Left ventricle myocardium inferior (tissue), 1 donor: ENCODE results near the gene SPATA45. TPM values are rescaled to one million over a fixed set of nuclear protein-coding genes. Genes with fewer than 3 reads are reported as not detected.
"Not testable (repeated sequence)": the region's sequence is repeated elsewhere in the genome, so short reads cannot be mapped to it uniquely, and the experiment has no call there.

Source experiments
- DNase-seq: peaks from one replicate; pipeline ENCODE4 v3.0.0-alpha.2; 2020
- H3K27ac ChIP-seq: fragments of 200-600 bp; replicated peaks from 2 replicates; pipeline ENCODE4 v1.8.0; 2021
- H3K27me3 ChIP-seq: fragments of 200-600 bp; 2 replicates; pipeline ENCODE4 v1.8.0; 2021; ENCODE audit warnings: low read depth
- H3K36me3 ChIP-seq: fragments of 200-600 bp; 2 replicates; pipeline ENCODE4 v1.8.0; 2021
- H3K4me1 ChIP-seq: fragments of 200-600 bp; 2 replicates; pipeline ENCODE4 v1.8.0; 2021
- H3K4me3 ChIP-seq: fragments of 200-600 bp; 2 replicates; pipeline ENCODE4 v1.8.0; 2021; ENCODE audit warnings: mild to moderate bottlenecking, moderate library complexity
- H3K9me3 ChIP-seq: fragments of 200-600 bp; replicated peaks from 2 replicates; pipeline ENCODE4 v1.8.0; 2021
- CTCF ChIP-seq: fragments of 200-600 bp; IDR thresholded peaks from 2 replicates; pipeline ENCODE4 v1.8.0; 2021; ENCODE audit warnings: antibody characterized with exemption, mild to moderate bottlenecking, borderline replicate concordance
- intact Hi-C: fragments of 100-400 bp; cut with micrococcal nuclease; formaldehyde crosslinking; loops from one replicate; pipeline ENCODE4 v1.11.0; 2022
- total RNA-seq: library from RNA; stranded (reverse); fragmentation: NEBNext Ultra II Directional; extraction: Animal tissue kit (Norgen Biotek cat#: 25700); gene quantifications from one replicate; pipeline ENCODE4 v1.2.1, GENCODE V29; 2021
- donor health status: DM: no; HTN: yes; CAD: no; lungs with severe emphysema.

Gene SPATA45
- total RNA-seq, 1 donor from 2014 or later = not detected

- Histone ChIP-seq H3K4me3 (no peak overlapping the region), H3K27me3 (no peaks in the 10 kb centered on the region), H3K27ac (no peak overlapping the region), H3K4me1 (no peaks in the 10 kb centered on the region), H3K9me3 (no peaks in the 10 kb centered on the region), H3K36me3 (peaks cover 68% of the 10 kb centered on the region)
- TF ChIP-seq CTCF = no peak
- DNase-seq = no peak
- intact Hi-C loops = no loop called here
Measured at GRCh38 chr1:212873518-212873917, 26.1 kb upstream of the SPATA45 start.

- Histone ChIP-seq H3K4me3 (no peak overlapping the region), H3K4me1 (no peaks in the 10 kb centered on the region), H3K36me3 (peaks cover 65% of the 10 kb centered on the region), H3K27me3 (no peaks in the 10 kb centered on the region), H3K27ac (no peak overlapping the region), H3K9me3 (no peaks in the 10 kb centered on the region)
- DNase-seq = no peak
- TF ChIP-seq CTCF = no peak
- intact Hi-C loops = no loop called here
Measured at GRCh38 chr1:212871976-212872375, 24.5 kb upstream of the SPATA45 start.

DNA sequence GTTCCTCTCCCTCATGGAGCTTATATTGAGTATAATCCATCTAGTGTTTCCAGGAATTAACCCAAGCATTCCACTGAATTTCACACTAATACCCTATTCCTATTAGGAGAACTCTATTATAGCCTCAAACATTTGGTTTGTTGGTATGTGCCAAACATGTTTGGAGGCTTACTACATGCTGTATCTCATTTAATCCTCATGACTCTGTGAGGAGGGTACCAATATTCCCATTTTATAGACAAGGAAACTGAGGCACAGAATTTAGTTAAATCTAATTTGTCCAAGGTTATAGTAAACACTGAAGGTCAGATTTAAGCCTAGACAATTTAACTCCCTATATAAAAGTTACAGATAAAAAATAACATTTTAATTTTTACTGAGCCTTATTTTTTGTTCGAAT, 19.7 kb upstream of the SPATA45 start:
- intact Hi-C loops = no loop called here
- no peak for TF ChIP-seq CTCF
- H3K27ac ChIP-seq = no peak overlapping the region
- peaks cover 38% of the 10 kb centered on the region for H3K36me3 ChIP-seq
- no peak for DNase-seq
- H3K4me1 ChIP-seq = no peaks in the 10 kb centered on the region
- H3K27me3 ChIP-seq = no peaks in the 10 kb centered on the region
- H3K4me3 ChIP-seq = no peak overlapping the region
- H3K9me3 ChIP-seq = no peaks in the 10 kb centered on the region

DNA sequence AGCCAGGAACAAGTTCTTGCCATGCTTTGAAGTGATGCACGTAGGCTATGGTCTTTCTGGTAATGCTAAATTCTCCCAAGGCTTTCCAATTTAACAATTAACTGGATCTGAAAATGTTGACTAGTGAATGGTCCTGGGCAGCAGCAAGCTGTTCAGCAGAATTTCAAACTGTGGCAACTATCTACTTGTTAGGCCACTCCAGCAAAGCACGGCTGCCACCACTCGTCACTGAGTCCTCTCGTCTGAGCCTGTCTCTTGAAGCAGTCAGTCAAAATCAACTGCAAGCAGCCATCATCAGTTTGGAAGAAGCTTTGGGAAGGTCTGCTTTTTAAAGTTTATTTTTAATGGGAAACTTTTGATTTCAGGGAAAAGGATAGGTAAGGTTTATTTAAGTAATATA, 16.8 kb upstream of the SPATA45 start:
- H3K27ac ChIP-seq = no peak overlapping the region
- TF ChIP-seq CTCF = no peak
- peaks cover 19% of the 10 kb centered on the region for H3K4me1 ChIP-seq
- H3K27me3 ChIP-seq = no peaks in the 10 kb centered on the region
- H3K4me3 ChIP-seq = no peak overlapping the region
- peaks cover 26% of the 10 kb centered on the region for H3K36me3 ChIP-seq
- H3K9me3 ChIP-seq = no peaks in the 10 kb centered on the region
- no peak for DNase-seq
- intact Hi-C loops = no loop called here

DNA sequence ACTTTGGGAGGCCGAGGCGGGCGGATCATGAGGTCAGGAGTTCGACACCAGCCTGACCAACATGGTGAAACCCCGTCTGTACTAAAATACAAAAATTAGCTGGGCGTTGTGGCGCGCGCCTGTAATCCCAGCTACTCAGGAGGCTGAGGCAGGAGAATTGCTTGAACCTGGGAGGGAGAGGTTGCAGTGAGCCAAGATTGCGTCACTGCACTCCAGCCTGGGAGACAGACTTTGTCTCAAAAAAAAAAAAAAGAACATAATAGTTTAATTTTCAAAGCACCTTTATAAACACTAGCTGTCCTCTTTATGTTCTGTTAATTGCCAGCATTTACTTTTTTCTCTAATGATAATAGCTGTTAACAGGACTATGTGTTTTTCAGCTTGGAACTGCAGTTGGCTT, 15.9 kb upstream of the SPATA45 start:
- H3K27me3 ChIP-seq, DNase-seq, H3K4me3 ChIP-seq, H3K9me3 ChIP-seq, intact Hi-C loops, H3K27ac ChIP-seq: not testable (repeated sequence)
- H3K4me1 ChIP-seq = peaks cover 28% of the 10 kb centered on the region
- H3K36me3 ChIP-seq = peaks cover 17% of the 10 kb centered on the region

GRCh38 chr1:212862111-212862690, 14.8 kb upstream of the SPATA45 start:
- H3K9me3 ChIP-seq = no peaks in the 10 kb centered on the region
- H3K27ac ChIP-seq = no peak overlapping the region
- H3K4me3 ChIP-seq = no peak overlapping the region
- H3K27me3 ChIP-seq = no peaks in the 10 kb centered on the region
- DNase-seq = no peak
- TF ChIP-seq CTCF = no peak
- peaks cover 12% of the 10 kb centered on the region for H3K36me3 ChIP-seq
- peaks cover 36% of the 10 kb centered on the region for H3K4me1 ChIP-seq
- intact Hi-C loops = no loop called here
